H9 (cell line): ENCODE measurements around the gene WDFY1. TPM values are rescaled to one million over a fixed set of nuclear protein-coding genes. Genes with fewer than 3 reads are reported as not detected.

ENCODE experiments used
- DNase-seq: peaks from one replicate; pipeline ENCODE4 v3.0.0-alpha.2; 2017
- H2AFZ ChIP-seq: one replicate; pipeline ENCODE4 v1.6.1; 2013; ENCODE audit warnings: mild to moderate bottlenecking, low read length, control low read depth, moderate library complexity
- H2AK5ac ChIP-seq: 2 replicates; pipeline ENCODE4 v1.6.1; 2013; ENCODE audit warnings: low read length, control low read depth, mixed read lengths; ENCODE audit not compliant: insufficient read length
- H2BK120ac ChIP-seq: one replicate; pipeline ENCODE4 v1.6.1; 2013; ENCODE audit warnings: low read depth, mild to moderate bottlenecking, low read length, control low read depth, inconsistent platforms; ENCODE audit not compliant: poor library complexity, severe bottlenecking
- H2BK12ac ChIP-seq: 2 replicates; pipeline ENCODE4 v1.6.1; 2013; ENCODE audit warnings: low read length, control low read depth, mixed read lengths, low read depth; ENCODE audit not compliant: insufficient read length
- H2BK15ac ChIP-seq: 2 replicates; pipeline ENCODE4 v1.6.1; 2013; ENCODE audit warnings: low read depth, low read length, control low read depth
- H2BK20ac ChIP-seq: one replicate; pipeline ENCODE4 v1.6.1; 2013; ENCODE audit warnings: low read depth, mild to moderate bottlenecking, low read length, control low read depth, inconsistent platforms; ENCODE audit not compliant: poor library complexity, severe bottlenecking
- H2BK5ac ChIP-seq: 2 replicates; pipeline ENCODE4 v1.6.1; 2013; ENCODE audit warnings: low read length, control low read depth, mixed read lengths; ENCODE audit not compliant: insufficient read length
- H3K14ac ChIP-seq: 2 replicates; pipeline ENCODE4 v1.6.1; 2013; ENCODE audit warnings: low read length, control low read depth; ENCODE audit not compliant: insufficient read depth
- H3K18ac ChIP-seq: 2 replicates; pipeline ENCODE4 v1.6.1; 2013; ENCODE audit warnings: low read depth, mild to moderate bottlenecking, mixed read lengths, low read length, control low read depth; ENCODE audit not compliant: insufficient read length
- H3K23ac ChIP-seq: 2 replicates; pipeline ENCODE4 v1.6.1; 2013; ENCODE audit warnings: low read length, control low read depth, mixed read lengths, low read depth; ENCODE audit not compliant: insufficient read length
- H3K23me2 ChIP-seq: 2 replicates; pipeline ENCODE4 v1.6.1; 2013; ENCODE audit warnings: low read depth, mild to moderate bottlenecking, mixed read lengths, low read length, control low read depth; ENCODE audit not compliant: insufficient read length, poor library complexity, severe bottlenecking
- H3K27ac ChIP-seq: 2 replicates; pipeline ENCODE4 v1.5.1; 2013; ENCODE audit warnings: low read length, control low read depth, mixed read lengths, low read depth; ENCODE audit not compliant: insufficient read length
- H3K27me3 ChIP-seq: 2 replicates; pipeline ENCODE4 v1.6.1; 2013; ENCODE audit warnings: low read length, control low read depth, inconsistent platforms; ENCODE audit not compliant: insufficient read depth
- H3K4ac ChIP-seq: 2 replicates; pipeline ENCODE4 v1.6.1; 2013; ENCODE audit warnings: low read depth, mild to moderate bottlenecking, control low read depth, inconsistent platforms, low read length, moderate library complexity
- H3K4me1 ChIP-seq: 2 replicates; pipeline ENCODE4 v1.6.1; 2013; ENCODE audit warnings: low read length, control low read depth, inconsistent platforms; ENCODE audit not compliant: insufficient read depth
- H3K4me2 ChIP-seq: 2 replicates; pipeline ENCODE4 v1.6.1; 2013; ENCODE audit warnings: low read length, control low read depth, mixed read lengths; ENCODE audit not compliant: insufficient read length, insufficient read depth
- H3K56ac ChIP-seq: 2 replicates; pipeline ENCODE4 v1.6.1; 2013; ENCODE audit warnings: low read depth, mild to moderate bottlenecking, mixed read lengths, low read length, control low read depth; ENCODE audit not compliant: insufficient read length
- H3K79me1 ChIP-seq: 2 replicates; pipeline ENCODE4 v1.6.1; 2013; ENCODE audit warnings: low read depth, mild to moderate bottlenecking, moderate library complexity, low read length, control low read depth, inconsistent platforms; ENCODE audit not compliant: insufficient read depth, poor library complexity, severe bottlenecking
- H3K79me2 ChIP-seq: 2 replicates; pipeline ENCODE4 v1.6.1; 2013; ENCODE audit warnings: low read length, control low read depth, inconsistent platforms; ENCODE audit not compliant: insufficient read depth
- H3K9ac ChIP-seq: 2 replicates; pipeline ENCODE4 v1.6.1; 2013; ENCODE audit warnings: low read length, control low read depth, mixed read lengths; ENCODE audit not compliant: insufficient read length; ENCODE audit errors: extremely low read depth
- H3K9me3 ChIP-seq: one replicate; pipeline ENCODE4 v1.6.1; 2013; ENCODE audit warnings: low read depth, low read length, inconsistent platforms; ENCODE audit not compliant: control insufficient read depth
- H3T11ph ChIP-seq: one replicate; pipeline ENCODE4 v1.6.1; 2013; ENCODE audit warnings: mild to moderate bottlenecking, low read length, control low read depth, inconsistent platforms
- H4K20me1 ChIP-seq: one replicate; pipeline ENCODE4 v1.6.1; 2013; ENCODE audit not compliant: control insufficient read depth, insufficient read length, insufficient read depth
- H4K5ac ChIP-seq: 2 replicates; pipeline ENCODE4 v1.6.1; 2013; ENCODE audit warnings: low read depth, mild to moderate bottlenecking, mixed read lengths, low read length, control low read depth; ENCODE audit not compliant: insufficient read length
- H4K8ac ChIP-seq: replicated peaks from 2 replicates; pipeline ENCODE4 v1.6.1; 2013; ENCODE audit warnings: low read length, control low read depth, mixed read lengths, low read depth; ENCODE audit not compliant: insufficient read length
- H4K91ac ChIP-seq: 2 replicates; pipeline ENCODE4 v1.6.1; 2013; ENCODE audit warnings: low read depth, mild to moderate bottlenecking, moderate library complexity, mixed read lengths, low read length, control low read depth; ENCODE audit not compliant: insufficient read length
- H3K27ac Mint-ChIP-seq, 3 experiments: 2 replicates in 2 of 3; 3 replicates in 1 of 3; pipeline ENCODE4 v1.8.0; 2020 to 2021; ENCODE audit warnings: mixed read lengths in 3 of 3, mild to moderate bottlenecking in 1 of 3, moderate library complexity in 1 of 3
- H3K27me3 Mint-ChIP-seq: 2 replicates; pipeline ENCODE4 v1.8.0; 2021; ENCODE audit warnings: low read depth, mild to moderate bottlenecking, moderate library complexity, mixed read lengths
- H3K36me3 Mint-ChIP-seq, 3 experiments: 2 replicates in 2 of 3; 3 replicates in 1 of 3; pipeline ENCODE4 v1.8.0; 2020 to 2021; ENCODE audit warnings: low read depth in 3 of 3, mixed read lengths in 3 of 3; ENCODE audit not compliant: insufficient read depth in 1 of 3
- H3K4me1 Mint-ChIP-seq, 2 experiments: 2 replicates each; pipeline ENCODE4 v1.8.0; 2020; ENCODE audit warnings: mixed read lengths in 2 of 2
- H3K4me3 Mint-ChIP-seq, 2 experiments: 2 replicates in 1 of 2; 3 replicates in 1 of 2; pipeline ENCODE4 v1.8.0; 2020 to 2021; ENCODE audit warnings: mild to moderate bottlenecking in 2 of 2, mixed read lengths in 2 of 2, moderate library complexity in 1 of 2
- H3K9me3 Mint-ChIP-seq, 2 experiments: 2 replicates in 1 of 2; 3 replicates in 1 of 2; pipeline ENCODE4 v1.8.0; 2020; ENCODE audit warnings: mild to moderate bottlenecking in 2 of 2, mixed read lengths in 2 of 2, moderate library complexity in 1 of 2
- WGBS: extraction: QIAGEN DNeasy Blood & Tissue Kit; methylation state at CpG from one replicate; pipeline ENCODE4 v1.1.7; 2013; ENCODE audit warnings: missing lambda C conversion rate, low lambda C conversion rate, mixed read lengths; ENCODE audit not compliant: insufficient read length; ENCODE audit errors: extremely low coverage; 5-methylcytosine and 5-hydroxymethylcytosine counted together
- total RNA-seq: library from RNA; stranded (reverse); gene quantifications from 2 replicates; pipeline ENCODE4 v1.2.1, GENCODE V29; 2021
- TF ChIP-seq, protein P1 (sequence below): fragments of 200-600 bp; sonication (generic); conservative IDR thresholded peaks from 3 replicates; pipeline ENCODE4 v1.8.0; 2021; ENCODE audit warnings: antibody characterized with exemption, mild to moderate bottlenecking

Gene WDFY1
- total RNA-seq, 1 experiment from 2014 or later = 54.1 TPM

- Mint-ChIP-seq H3K27ac (no peak overlapping the region), H3K27me3 (no peaks in the 10 kb centered on the region), H3K4me3 (no peak overlapping the region), H3K36me3 (peaks cover 20 to 66% (median 59%) of the 10 kb centered on the region in 3 experiments), H3K9me3 (no peaks in the 10 kb centered on the region; a peak in 2 of 5 replicates), H3K4me1 (no peaks in the 10 kb centered on the region)
- no peaks in the 10 kb centered on the region for H3K79me1 ChIP-seq
- H3K27ac ChIP-seq = no peak overlapping the region
- no peaks in the 10 kb centered on the region for H3K27me3 ChIP-seq
- TF ChIP-seq, protein P1, sequence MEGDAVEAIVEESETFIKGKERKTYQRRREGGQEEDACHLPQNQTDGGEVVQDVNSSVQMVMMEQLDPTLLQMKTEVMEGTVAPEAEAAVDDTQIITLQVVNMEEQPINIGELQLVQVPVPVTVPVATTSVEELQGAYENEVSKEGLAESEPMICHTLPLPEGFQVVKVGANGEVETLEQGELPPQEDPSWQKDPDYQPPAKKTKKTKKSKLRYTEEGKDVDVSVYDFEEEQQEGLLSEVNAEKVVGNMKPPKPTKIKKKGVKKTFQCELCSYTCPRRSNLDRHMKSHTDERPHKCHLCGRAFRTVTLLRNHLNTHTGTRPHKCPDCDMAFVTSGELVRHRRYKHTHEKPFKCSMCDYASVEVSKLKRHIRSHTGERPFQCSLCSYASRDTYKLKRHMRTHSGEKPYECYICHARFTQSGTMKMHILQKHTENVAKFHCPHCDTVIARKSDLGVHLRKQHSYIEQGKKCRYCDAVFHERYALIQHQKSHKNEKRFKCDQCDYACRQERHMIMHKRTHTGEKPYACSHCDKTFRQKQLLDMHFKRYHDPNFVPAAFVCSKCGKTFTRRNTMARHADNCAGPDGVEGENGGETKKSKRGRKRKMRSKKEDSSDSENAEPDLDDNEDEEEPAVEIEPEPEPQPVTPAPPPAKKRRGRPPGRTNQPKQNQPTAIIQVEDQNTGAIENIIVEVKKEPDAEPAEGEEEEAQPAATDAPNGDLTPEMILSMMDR = no peak
- no peak overlapping the region for H3K18ac ChIP-seq
- no CpG with 5 or more reads among the region's 3 CpGs for WGBS
- H2BK12ac ChIP-seq = no peak overlapping the region
- H3K9me3 ChIP-seq = no peaks in the 10 kb centered on the region
- H2AK5ac ChIP-seq = no peak overlapping the region
- H2BK20ac ChIP-seq = no peak overlapping the region
- H3K4me1 ChIP-seq = no peaks in the 10 kb centered on the region
- no peak overlapping the region for H2BK5ac ChIP-seq
- no peak overlapping the region for H3K14ac ChIP-seq
- H4K5ac ChIP-seq = no peak overlapping the region
- H3K23ac ChIP-seq = no peak overlapping the region
- H4K91ac ChIP-seq = no peak overlapping the region
- no peaks in the 10 kb centered on the region for H3K79me2 ChIP-seq
- H2BK120ac ChIP-seq = no peak overlapping the region
- no peak overlapping the region for H3K4ac ChIP-seq
- no peak overlapping the region for H3T11ph ChIP-seq
- H2BK15ac ChIP-seq = no peak overlapping the region
- H3K56ac ChIP-seq = no peak overlapping the region
- H3K23me2 ChIP-seq = no peaks in the 10 kb centered on the region
- H3K9ac ChIP-seq = no peak overlapping the region
- H2AFZ ChIP-seq = no peak overlapping the region
- H4K20me1 ChIP-seq = no peaks in the 10 kb centered on the region
- no peak for DNase-seq
- no peak overlapping the region for H4K8ac ChIP-seq
- H3K4me2 ChIP-seq = no peak overlapping the region
These were observed 60.7 kb downstream of the WDFY1 start for GRCh38 chr2:223884399-223884798.
